Stimulated activated CD8-positive, alpha-beta memory T cell treated with anti-CD3 and anti-CD28 coated beads, Interleukin-4, amount 100 ng/mL, for 4 hours (primary cell): Measurements from ENCODE around the gene FAM110C.

ENCODE experiments used
- DNase-seq, 2 donors: peaks; one replicate each; pipeline ENCODE4 v3.0.0-alpha.2; 2020; ENCODE audit warnings: low read depth in 2 of 2, low spot score in 1 of 2

The FAM110C gene

GRCh38 chr2:10222-10875 is 36.0 kb downstream of the FAM110C start:
- no peak for DNase-seq
